Measurements from ENCODE around the gene MINAR1.

MINAR1 gene

DNA sequence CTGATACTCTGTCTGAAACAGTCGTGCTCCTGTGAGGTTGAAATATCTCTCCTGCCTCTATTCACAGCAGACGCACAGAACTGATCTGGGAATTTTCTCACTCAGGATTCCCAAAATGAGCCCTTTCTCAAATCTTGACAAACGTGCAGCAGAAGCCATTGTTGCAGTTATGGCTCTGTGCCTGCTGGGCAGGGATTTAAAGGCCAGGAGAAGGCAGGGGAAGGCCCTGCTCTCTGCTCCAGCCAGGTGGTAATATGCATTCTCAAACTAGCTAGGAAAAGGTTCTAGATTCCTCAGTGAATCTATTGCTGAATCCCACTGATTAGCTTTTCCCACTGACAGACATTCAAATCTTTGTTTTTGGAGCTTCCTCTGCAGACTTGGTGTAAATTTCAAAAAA, 2.2 kb downstream of the MINAR1 start (continued):
- TF ChIP-seq, protein P1, sequence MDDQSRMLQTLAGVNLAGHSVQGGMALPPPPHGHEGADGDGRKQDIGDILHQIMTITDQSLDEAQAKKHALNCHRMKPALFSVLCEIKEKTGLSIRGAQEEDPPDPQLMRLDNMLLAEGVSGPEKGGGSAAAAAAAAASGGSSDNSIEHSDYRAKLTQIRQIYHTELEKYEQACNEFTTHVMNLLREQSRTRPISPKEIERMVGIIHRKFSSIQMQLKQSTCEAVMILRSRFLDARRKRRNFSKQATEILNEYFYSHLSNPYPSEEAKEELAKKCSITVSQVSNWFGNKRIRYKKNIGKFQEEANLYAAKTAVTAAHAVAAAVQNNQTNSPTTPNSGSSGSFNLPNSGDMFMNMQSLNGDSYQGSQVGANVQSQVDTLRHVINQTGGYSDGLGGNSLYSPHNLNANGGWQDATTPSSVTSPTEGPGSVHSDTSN (CRISPR knock-in tag; IDR thresholded peaks at IDR 0.05): no peak
- TF ChIP-seq ZNF560 (tag by site-specific recombination; IDR thresholded peaks at IDR 0.05; ENCODE audit: borderline replicate concordance) (no peak), ZNF785 (tag by site-specific recombination; IDR thresholded peaks at IDR 0.05) (no peak)

DNA sequence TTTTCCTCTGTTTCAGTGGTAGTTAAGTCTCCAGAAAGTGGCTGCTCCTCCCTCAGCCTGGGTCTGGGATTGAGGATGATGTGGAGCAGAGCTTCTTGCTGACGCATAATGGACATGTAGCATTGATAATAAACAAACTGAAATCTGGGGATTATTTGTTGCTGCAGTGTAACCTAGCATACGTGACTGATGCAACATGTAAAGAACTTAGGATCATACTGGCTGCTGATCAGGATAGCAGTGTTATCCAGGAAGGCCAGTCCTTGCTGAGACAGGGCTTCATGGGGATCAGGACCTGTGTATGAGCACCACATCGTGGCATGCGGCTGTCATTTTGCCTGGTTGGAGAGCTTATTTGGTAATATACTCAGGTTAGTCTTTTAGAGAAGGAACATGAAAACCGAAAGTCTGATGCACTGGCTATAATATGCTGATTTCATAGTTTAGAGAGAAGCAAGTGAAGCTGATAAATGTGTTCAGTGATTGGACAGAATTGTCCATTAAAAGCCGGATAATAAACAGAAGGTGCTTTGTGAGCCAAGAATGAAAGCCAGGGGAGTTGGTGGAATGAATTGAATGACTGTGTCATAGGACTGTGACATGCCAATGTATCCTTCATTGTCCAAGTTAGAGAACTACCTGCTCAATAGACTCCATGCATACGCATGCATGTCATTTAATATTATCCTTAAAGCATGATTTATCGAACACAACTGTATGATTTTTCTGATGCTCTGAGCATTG, 4.1 kb downstream of the MINAR1 start:
- no peaks in the 10 kb centered on the region for H3K36me3 ChIP-seq (ENCODE audit: control insufficient read depth in 2 of 2, insufficient read depth in 1 of 2, low read length in 2 of 2)
- CTCF ChIA-PET: interaction anchor here (1.3 to 1.9 kb wide), 3 partner anchors 14 to 160 kb away, joined by 6 to 8 read pairs (median 8); no protein-coding TSS in a partner anchor

DNA sequence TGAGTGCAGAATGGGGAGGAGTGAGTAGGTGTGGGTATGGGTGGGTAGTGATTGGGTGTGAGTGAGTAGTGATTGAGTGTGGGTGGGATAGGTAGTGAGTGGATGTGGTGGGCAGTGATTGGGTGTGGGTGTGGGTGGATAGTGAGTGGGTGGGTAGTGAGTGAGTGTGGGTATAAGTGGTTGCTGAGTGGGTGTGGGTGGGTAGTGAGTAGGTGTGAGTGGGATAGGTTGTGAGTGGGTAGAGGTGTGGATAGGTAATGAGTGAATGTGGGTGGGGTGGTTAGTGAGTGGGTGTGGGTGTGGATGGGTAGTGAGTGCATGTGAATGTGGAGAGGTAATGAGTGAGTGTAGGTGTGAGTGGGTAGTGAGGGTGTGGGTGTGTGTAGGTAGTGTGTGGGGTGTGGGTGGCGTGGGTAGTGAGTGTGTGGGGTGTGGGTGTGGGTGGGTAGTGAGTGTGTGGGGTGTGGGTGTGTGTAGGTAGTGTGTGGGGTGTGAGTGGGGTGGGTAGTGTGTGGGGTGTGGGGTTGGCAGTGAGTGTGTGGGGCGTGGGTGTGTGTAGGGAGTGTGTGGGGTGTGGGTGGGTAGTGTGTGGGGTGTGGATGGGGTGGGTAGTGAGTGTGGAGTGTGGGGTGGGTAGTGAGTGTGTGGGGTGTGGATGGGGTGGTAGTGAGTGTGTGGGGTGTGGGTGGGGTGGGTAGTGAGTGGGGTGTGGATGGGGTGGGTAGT, 5.3 kb downstream of the MINAR1 start:
- Histone ChIP-seq H3K4me1 (ENCODE audit: control insufficient read depth, insufficient read depth, low read length) (no peaks in the 10 kb centered on the region), H3K27ac (ENCODE audit: extremely low read depth, low read depth, low read length) (no peak overlapping the region), H3K9me3 (ENCODE audit: control insufficient read depth, insufficient read depth, low read depth, low read length) (no peaks in the 10 kb centered on the region), H3K4me3 (ENCODE audit: low read depth, low read length) (no peak overlapping the region), H3K36me3 (ENCODE audit: control insufficient read depth in 2 of 2, insufficient read depth in 1 of 2, low read length in 2 of 2) (no peaks in the 10 kb centered on the region)
- CTCF ChIA-PET: interaction anchor here (1.3 to 1.9 kb wide), 3 partner anchors 13 to 159 kb away, joined by 6 to 8 read pairs (median 8); no protein-coding TSS in a partner anchor
- POLR2A ChIA-PET: no interaction called here
- TF ChIP-seq YY2 (tag by site-specific recombination; IDR thresholded peaks at IDR 0.05) (no peak), ZNF660 (tag by site-specific recombination; IDR thresholded peaks at IDR 0.05) (no peak), IKZF3 (tag by site-specific recombination; IDR thresholded peaks at IDR 0.05) (no peak), ZNF341 (tag by site-specific recombination; IDR thresholded peaks at IDR 0.05; ENCODE audit: low read depth) (no peak), ZNF837 (tag by site-specific recombination; IDR thresholded peaks at IDR 0.05) (no peak), ZXDB (tag by site-specific recombination; IDR thresholded peaks at IDR 0.05) (no peak), ZNF555 (tag by site-specific recombination; conservative IDR thresholded peaks at IDR 0.05) (no peak), ZFP69B (tag by site-specific recombination; IDR thresholded peaks at IDR 0.05) (no peak)
- TF ChIP-seq, protein P2, sequence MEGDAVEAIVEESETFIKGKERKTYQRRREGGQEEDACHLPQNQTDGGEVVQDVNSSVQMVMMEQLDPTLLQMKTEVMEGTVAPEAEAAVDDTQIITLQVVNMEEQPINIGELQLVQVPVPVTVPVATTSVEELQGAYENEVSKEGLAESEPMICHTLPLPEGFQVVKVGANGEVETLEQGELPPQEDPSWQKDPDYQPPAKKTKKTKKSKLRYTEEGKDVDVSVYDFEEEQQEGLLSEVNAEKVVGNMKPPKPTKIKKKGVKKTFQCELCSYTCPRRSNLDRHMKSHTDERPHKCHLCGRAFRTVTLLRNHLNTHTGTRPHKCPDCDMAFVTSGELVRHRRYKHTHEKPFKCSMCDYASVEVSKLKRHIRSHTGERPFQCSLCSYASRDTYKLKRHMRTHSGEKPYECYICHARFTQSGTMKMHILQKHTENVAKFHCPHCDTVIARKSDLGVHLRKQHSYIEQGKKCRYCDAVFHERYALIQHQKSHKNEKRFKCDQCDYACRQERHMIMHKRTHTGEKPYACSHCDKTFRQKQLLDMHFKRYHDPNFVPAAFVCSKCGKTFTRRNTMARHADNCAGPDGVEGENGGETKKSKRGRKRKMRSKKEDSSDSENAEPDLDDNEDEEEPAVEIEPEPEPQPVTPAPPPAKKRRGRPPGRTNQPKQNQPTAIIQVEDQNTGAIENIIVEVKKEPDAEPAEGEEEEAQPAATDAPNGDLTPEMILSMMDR (tag by site-specific recombination; IDR thresholded peaks at IDR 0.05): no peak
- TF ChIP-seq, protein P3, sequence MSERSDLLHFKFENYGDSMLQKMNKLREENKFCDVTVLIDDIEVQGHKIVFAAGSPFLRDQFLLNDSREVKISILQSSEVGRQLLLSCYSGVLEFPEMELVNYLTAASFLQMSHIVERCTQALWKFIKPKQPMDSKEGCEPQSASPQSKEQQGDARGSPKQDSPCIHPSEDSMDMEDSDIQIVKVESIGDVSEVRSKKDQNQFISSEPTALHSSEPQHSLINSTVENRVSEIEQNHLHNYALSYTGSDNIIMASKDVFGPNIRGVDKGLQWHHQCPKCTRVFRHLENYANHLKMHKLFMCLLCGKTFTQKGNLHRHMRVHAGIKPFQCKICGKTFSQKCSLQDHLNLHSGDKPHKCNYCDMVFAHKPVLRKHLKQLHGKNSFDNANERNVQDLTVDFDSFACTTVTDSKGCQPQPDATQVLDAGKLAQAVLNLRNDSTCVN (tag by site-specific recombination; optimal IDR thresholded peaks at IDR 0.05): no peak
- TF ChIP-seq, protein P4, sequence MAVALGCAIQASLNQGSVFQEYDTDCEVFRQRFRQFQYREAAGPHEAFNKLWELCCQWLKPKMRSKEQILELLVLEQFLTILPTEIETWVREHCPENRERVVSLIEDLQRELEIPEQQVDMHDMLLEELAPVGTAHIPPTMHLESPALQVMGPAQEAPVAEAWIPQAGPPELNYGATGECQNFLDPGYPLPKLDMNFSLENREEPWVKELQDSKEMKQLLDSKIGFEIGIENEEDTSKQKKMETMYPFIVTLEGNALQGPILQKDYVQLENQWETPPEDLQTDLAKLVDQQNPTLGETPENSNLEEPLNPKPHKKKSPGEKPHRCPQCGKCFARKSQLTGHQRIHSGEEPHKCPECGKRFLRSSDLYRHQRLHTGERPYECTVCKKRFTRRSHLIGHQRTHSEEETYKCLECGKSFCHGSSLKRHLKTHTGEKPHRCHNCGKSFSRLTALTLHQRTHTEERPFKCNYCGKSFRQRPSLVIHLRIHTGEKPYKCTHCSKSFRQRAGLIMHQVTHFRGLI (tag by site-specific recombination; IDR thresholded peaks at IDR 0.05): no peak

More for the DNA sequence above, 4.1 kb downstream of the MINAR1 start:
- TF ChIP-seq HOXA7 (CRISPR knock-in tag; IDR thresholded peaks at IDR 0.05; ENCODE audit: borderline replicate concordance) (no peak), ZNF830 (tag by site-specific recombination; IDR thresholded peaks at IDR 0.05; ENCODE audit: low read depth) (no peak), KLF7 (tag by site-specific recombination; IDR thresholded peaks at IDR 0.05; ENCODE audit: borderline replicate concordance) (no peak), ZNF624 (tag by site-specific recombination; IDR thresholded peaks at IDR 0.05) (no peak), ZNF335 (tag by site-specific recombination; conservative IDR thresholded peaks at IDR 0.05) (peak; percentile 88), ZFP37 (tag by site-specific recombination; IDR thresholded peaks at IDR 0.05) (no peak), ZNF658 (tag by site-specific recombination; IDR thresholded peaks at IDR 0.05) (no peak)
- TF ChIP-seq, protein P5, sequence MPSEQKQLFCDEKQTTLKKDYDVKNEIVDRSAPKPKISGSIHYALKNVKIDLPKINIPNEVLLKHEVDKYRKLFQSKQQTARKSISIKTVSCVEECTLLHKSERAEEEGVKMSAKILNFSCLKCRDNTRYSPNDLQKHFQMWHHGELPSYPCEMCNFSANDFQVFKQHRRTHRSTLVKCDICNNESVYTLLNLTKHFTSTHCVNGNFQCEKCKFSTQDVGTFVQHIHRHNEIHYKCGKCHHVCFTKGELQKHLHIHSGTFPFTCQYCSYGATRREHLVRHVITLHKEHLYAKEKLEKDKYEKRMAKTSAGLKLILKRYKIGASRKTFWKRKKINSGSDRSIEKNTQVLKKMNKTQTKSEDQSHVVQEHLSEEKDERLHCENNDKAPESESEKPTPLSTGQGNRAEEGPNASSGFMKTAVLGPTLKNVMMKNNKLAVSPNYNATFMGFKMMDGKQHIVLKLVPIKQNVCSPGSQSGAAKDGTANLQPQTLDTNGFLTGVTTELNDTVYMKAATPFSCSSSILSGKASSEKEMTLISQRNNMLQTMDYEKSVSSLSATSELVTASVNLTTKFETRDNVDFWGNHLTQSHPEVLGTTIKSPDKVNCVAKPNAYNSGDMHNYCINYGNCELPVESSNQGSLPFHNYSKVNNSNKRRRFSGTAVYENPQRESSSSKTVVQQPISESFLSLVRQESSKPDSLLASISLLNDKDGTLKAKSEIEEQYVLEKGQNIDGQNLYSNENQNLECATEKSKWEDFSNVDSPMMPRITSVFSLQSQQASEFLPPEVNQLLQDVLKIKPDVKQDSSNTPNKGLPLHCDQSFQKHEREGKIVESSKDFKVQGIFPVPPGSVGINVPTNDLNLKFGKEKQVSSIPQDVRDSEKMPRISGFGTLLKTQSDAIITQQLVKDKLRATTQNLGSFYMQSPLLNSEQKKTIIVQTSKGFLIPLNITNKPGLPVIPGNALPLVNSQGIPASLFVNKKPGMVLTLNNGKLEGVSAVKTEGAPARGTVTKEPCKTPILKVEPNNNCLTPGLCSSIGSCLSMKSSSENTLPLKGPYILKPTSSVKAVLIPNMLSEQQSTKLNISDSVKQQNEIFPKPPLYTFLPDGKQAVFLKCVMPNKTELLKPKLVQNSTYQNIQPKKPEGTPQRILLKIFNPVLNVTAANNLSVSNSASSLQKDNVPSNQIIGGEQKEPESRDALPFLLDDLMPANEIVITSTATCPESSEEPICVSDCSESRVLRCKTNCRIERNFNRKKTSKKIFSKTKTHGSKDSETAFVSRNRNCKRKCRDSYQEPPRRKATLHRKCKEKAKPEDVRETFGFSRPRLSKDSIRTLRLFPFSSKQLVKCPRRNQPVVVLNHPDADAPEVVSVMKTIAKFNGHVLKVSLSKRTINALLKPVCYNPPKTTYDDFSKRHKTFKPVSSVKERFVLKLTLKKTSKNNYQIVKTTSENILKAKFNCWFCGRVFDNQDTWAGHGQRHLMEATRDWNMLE (tag by site-specific recombination; conservative IDR thresholded peaks at IDR 0.05; ENCODE audit: low read depth): peak; percentile 32; the same call in 1 of the 2 replicates
- no peaks in the 10 kb centered on the region for H3K4me1 ChIP-seq (ENCODE audit: control insufficient read depth, insufficient read depth, low read length)
- H3K27ac ChIP-seq (ENCODE audit: extremely low read depth, low read depth, low read length): no peak overlapping the region
- H3K9me3 ChIP-seq (ENCODE audit: control insufficient read depth, insufficient read depth, low read depth, low read length): no peaks in the 10 kb centered on the region
- no peak overlapping the region for H3K4me3 ChIP-seq (ENCODE audit: low read depth, low read length)
- POLR2A ChIA-PET: no interaction called here

Data from HEK293 (cell line).